ENCODE data around the gene EFCAB13.
"Not testable (repeated sequence)": the region's sequence is repeated elsewhere in the genome, so short reads cannot be mapped to it uniquely, and the experiment has no call there.

GRCh38 chr17:47425887-47426635 is 102.3 kb downstream of the EFCAB13 start:
- TF ChIP-seq, protein P1, sequence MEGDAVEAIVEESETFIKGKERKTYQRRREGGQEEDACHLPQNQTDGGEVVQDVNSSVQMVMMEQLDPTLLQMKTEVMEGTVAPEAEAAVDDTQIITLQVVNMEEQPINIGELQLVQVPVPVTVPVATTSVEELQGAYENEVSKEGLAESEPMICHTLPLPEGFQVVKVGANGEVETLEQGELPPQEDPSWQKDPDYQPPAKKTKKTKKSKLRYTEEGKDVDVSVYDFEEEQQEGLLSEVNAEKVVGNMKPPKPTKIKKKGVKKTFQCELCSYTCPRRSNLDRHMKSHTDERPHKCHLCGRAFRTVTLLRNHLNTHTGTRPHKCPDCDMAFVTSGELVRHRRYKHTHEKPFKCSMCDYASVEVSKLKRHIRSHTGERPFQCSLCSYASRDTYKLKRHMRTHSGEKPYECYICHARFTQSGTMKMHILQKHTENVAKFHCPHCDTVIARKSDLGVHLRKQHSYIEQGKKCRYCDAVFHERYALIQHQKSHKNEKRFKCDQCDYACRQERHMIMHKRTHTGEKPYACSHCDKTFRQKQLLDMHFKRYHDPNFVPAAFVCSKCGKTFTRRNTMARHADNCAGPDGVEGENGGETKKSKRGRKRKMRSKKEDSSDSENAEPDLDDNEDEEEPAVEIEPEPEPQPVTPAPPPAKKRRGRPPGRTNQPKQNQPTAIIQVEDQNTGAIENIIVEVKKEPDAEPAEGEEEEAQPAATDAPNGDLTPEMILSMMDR (conservative IDR thresholded peaks at IDR 0.05; ENCODE audit: low read depth, low read length), result not testable (repeated sequence)
- TF ChIP-seq EZH2 (IDR thresholded peaks at IDR 0.05; ENCODE audit: low read length, unreplicated experiment); EZH2phosphoT487 (IDR thresholded peaks at IDR 0.05; ENCODE audit: borderline replicate concordance, low read length): not testable (repeated sequence)
